ENCODE data around the gene GORASP2.

DNA sequence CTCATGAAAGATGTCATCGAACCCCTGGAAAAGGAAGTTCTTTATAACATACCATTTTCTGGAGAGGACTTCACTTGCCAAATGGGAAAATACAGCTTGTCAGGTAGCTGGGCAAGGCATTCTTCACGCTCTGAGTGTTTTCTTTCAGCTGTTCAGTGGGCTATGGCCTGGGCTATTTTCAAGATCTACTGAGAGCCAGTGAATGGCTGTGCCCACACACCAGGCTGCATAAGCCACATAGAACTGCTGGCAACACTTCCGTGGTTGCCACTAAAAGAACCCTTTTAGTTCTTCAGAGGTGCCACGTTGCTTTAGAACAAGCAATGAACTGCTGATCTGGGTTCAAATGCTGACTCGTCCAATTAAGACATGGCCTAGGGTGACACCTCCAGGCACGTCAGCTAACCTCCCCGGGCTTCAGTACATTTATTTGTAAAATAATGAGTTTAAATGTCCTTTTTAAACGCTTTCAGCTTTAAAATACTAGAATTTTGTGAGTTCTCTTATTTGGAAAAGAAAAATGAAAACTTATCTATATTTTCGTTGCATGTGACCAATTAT, 36.6 kb upstream of the GORASP2 start:
- TF ChIP-seq EZH2 (IDR thresholded peaks at IDR 0.05) (no peak), POLR2AphosphoS5 (IDR thresholded peaks at IDR 0.05; ENCODE audit: borderline replicate concordance, low read depth, low read length) (no peak)
